ENCODE data around the gene PRKN. TPM values are rescaled to one million over a fixed set of nuclear protein-coding genes. Genes with fewer than 3 reads are reported as not detected.

Gene PRKN
- total and polyA plus RNA-seq, 2 experiments from 2014 or later = 0.10 to 0.84 TPM

- Mint-ChIP-seq H3K9me3 (peaks cover 9% of the 10 kb centered on the region), H3K4me1 (no peaks in the 10 kb centered on the region), H3K27me3 (ENCODE audit: insufficient read depth, low read depth, poor library complexity) (peaks cover 6% of the 10 kb centered on the region), H3K4me3 (no peak overlapping the region), H3K36me3 (ENCODE audit: low read depth) (no peaks in the 10 kb centered on the region; the same call in 1 of the 3 replicates), H3K27ac (no peak overlapping the region)
- Histone ChIP-seq H3K4me2 (no peak overlapping the region), H4K20me1 (replicated peaks; ENCODE audit: insufficient read depth) (no peaks in the 10 kb centered on the region), H2AFZ (no peak overlapping the region), H3K4me1 (ENCODE audit: insufficient read depth) (no peaks in the 10 kb centered on the region), H3F3A (replicated peaks; ENCODE audit: low read depth) (no peaks in the 10 kb centered on the region), H3K27ac (ENCODE audit: low read depth) (no peak overlapping the region), H3K36me3 (ENCODE audit: insufficient read depth) (no peaks in the 10 kb centered on the region; the same call in 1 of the 2 replicates), H3K79me2 (replicated peaks; ENCODE audit: insufficient read depth) (no peaks in the 10 kb centered on the region), H3K9me2 (ENCODE audit: insufficient read depth) (no peaks in the 10 kb centered on the region), H3K4me3 (no peak overlapping the region), H3K27me3 (ENCODE audit: insufficient read depth) (no peaks in the 10 kb centered on the region)
- TF ChIP-seq JUNB (IDR thresholded peaks at IDR 0.05; ENCODE audit: unreplicated experiment) = no peak
- no peak for TF ChIP-seq POLR2AphosphoS5 (IDR thresholded peaks at IDR 0.05; ENCODE audit: low read depth)
- no peak for TF ChIP-seq ZNF331 (CRISPR knock-in tag; IDR thresholded peaks at IDR 0.05; ENCODE audit: low read depth)
- TF ChIP-seq, protein P1, sequence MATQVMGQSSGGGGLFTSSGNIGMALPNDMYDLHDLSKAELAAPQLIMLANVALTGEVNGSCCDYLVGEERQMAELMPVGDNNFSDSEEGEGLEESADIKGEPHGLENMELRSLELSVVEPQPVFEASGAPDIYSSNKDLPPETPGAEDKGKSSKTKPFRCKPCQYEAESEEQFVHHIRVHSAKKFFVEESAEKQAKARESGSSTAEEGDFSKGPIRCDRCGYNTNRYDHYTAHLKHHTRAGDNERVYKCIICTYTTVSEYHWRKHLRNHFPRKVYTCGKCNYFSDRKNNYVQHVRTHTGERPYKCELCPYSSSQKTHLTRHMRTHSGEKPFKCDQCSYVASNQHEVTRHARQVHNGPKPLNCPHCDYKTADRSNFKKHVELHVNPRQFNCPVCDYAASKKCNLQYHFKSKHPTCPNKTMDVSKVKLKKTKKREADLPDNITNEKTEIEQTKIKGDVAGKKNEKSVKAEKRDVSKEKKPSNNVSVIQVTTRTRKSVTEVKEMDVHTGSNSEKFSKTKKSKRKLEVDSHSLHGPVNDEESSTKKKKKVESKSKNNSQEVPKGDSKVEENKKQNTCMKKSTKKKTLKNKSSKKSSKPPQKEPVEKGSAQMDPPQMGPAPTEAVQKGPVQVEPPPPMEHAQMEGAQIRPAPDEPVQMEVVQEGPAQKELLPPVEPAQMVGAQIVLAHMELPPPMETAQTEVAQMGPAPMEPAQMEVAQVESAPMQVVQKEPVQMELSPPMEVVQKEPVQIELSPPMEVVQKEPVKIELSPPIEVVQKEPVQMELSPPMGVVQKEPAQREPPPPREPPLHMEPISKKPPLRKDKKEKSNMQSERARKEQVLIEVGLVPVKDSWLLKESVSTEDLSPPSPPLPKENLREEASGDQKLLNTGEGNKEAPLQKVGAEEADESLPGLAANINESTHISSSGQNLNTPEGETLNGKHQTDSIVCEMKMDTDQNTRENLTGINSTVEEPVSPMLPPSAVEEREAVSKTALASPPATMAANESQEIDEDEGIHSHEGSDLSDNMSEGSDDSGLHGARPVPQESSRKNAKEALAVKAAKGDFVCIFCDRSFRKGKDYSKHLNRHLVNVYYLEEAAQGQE (IDR thresholded peaks at IDR 0.05; ENCODE audit: unreplicated experiment) = no peak
- TF ChIP-seq CTCF (conservative IDR thresholded peaks at IDR 0.05; ENCODE audit: low read depth in 2 of 2) = no peak
- TF ChIP-seq EZH2 (IDR thresholded peaks at IDR 0.05; ENCODE audit: low read depth, unreplicated experiment) = no peak
- no peak for TF ChIP-seq NANOG (IDR thresholded peaks at IDR 0.05; ENCODE audit: borderline replicate concordance)
- TF ChIP-seq CREB1 (CRISPR knock-in tag; IDR thresholded peaks at IDR 0.05; ENCODE audit: low read depth) = no peak
- TF ChIP-seq EZH2phosphoT487 (IDR thresholded peaks at IDR 0.05; ENCODE audit: unreplicated experiment) = no peak
- no peak for TF ChIP-seq ZNF114 (CRISPR knock-in tag; IDR thresholded peaks at IDR 0.05)
- no peak for TF ChIP-seq ETS1 (IDR thresholded peaks at IDR 0.05)
- TF ChIP-seq, protein P2, sequence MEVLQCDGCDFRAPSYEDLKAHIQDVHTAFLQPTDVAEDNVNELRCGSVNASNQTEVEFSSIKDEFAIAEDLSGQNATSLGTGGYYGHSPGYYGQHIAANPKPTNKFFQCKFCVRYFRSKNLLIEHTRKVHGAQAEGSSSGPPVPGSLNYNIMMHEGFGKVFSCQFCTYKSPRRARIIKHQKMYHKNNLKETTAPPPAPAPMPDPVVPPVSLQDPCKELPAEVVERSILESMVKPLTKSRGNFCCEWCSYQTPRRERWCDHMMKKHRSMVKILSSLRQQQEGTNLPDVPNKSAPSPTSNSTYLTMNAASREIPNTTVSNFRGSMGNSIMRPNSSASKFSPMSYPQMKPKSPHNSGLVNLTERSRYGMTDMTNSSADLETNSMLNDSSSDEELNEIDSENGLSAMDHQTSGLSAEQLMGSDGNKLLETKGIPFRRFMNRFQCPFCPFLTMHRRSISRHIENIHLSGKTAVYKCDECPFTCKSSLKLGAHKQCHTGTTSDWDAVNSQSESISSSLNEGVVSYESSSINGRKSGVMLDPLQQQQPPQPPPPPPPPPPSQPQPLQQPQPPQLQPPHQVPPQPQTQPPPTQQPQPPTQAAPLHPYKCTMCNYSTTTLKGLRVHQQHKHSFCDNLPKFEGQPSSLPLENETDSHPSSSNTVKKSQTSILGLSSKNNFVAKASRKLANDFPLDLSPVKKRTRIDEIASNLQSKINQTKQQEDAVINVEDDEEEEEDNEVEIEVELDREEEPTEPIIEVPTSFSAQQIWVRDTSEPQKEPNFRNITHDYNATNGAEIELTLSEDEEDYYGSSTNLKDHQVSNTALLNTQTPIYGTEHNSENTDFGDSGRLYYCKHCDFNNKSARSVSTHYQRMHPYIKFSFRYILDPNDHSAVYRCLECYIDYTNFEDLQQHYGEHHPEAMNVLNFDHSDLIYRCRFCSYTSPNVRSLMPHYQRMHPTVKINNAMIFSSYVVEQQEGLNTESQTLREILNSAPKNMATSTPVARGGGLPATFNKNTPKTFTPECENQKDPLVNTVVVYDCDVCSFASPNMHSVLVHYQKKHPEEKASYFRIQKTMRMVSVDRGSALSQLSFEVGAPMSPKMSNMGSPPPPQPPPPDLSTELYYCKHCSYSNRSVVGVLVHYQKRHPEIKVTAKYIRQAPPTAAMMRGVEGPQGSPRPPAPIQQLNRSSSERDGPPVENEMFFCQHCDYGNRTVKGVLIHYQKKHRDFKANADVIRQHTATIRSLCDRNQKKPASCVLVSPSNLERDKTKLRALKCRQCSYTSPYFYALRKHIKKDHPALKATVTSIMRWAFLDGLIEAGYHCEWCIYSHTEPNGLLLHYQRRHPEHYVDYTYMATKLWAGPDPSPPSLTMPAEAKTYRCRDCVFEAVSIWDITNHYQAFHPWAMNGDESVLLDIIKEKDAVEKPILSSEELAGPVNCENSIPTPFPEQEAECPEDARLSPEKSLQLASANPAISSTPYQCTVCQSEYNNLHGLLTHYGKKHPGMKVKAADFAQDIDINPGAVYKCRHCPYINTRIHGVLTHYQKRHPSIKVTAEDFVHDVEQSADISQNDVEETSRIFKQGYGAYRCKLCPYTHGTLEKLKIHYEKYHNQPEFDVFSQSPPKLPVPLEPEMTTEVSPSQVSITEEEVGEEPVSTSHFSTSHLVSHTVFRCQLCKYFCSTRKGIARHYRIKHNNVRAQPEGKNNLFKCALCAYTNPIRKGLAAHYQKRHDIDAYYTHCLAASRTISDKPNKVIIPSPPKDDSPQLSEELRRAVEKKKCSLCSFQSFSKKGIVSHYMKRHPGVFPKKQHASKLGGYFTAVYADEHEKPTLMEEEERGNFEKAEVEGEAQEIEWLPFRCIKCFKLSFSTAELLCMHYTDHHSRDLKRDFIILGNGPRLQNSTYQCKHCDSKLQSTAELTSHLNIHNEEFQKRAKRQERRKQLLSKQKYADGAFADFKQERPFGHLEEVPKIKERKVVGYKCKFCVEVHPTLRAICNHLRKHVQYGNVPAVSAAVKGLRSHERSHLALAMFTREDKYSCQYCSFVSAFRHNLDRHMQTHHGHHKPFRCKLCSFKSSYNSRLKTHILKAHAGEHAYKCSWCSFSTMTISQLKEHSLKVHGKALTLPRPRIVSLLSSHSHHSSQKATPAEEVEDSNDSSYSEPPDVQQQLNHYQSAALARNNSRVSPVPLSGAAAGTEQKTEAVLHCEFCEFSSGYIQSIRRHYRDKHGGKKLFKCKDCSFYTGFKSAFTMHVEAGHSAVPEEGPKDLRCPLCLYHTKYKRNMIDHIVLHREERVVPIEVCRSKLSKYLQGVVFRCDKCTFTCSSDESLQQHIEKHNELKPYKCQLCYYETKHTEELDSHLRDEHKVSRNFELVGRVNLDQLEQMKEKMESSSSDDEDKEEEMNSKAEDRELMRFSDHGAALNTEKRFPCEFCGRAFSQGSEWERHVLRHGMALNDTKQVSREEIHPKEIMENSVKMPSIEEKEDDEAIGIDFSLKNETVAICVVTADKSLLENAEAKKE (CRISPR knock-in tag; IDR thresholded peaks at IDR 0.05) = no peak
- no peak for TF ChIP-seq STAT1 (IDR thresholded peaks at IDR 0.05; ENCODE audit: unreplicated experiment)
- ATAC-seq (no peak), DNase-seq (ENCODE audit: low spot score) (no peak)
These were observed 165.5 kb downstream of the PRKN start for GRCh38 chr6:162562041-162562440.

Measured in GM23338 (cell line).